OCI-LY7 (cell line): ENCODE measurements around the gene ADAMTS4.
A peak's percentile ranks its signal among the peaks of the same experiment; 100 is the strongest.

Experiments
- CTCF ChIP-seq: fragments of 200-600 bp; sonication (generic); conservative IDR thresholded peaks from 2 replicates; pipeline ENCODE4 v1.5.1; 2014; ENCODE audit warnings: mild to moderate bottlenecking, antibody characterized with exemption, low read length, moderate library complexity, mixed read lengths
- EZH2phosphoT487 ChIP-seq: fragments of 200-600 bp; sonication (generic); IDR thresholded peaks from 2 replicates; pipeline ENCODE4 v1.6.1; 2018; ENCODE audit warnings: low read depth, borderline replicate concordance, mild to moderate bottlenecking, mixed run types, antibody characterized with exemption, low read length, moderate library complexity, mixed read lengths

GRCh38 chr1:161166669-161167548, 31.9 kb downstream of the ADAMTS4 start:
- TF ChIP-seq CTCF (0 out of 2 replicates have a peak, but pooled peaks have one; percentile 12), EZH2phosphoT487 (no peak)
